Gastrocnemius medialis (tissue), 4 donors: ENCODE results near the gene COL23A1. TPM values are rescaled to one million over a fixed set of nuclear protein-coding genes. Genes with fewer than 3 reads are reported as not detected.

ENCODE experiments used
- ATAC-seq, 2 donors: fragments of 150-250 bp; one replicate each; pipeline ENCODE4 v1.9.1; 2016
- DNase-seq, 2 donors: peaks; one replicate each; pipeline ENCODE4 v3.0.0-alpha.2; 2019
- H3K27ac ChIP-seq, 4 donors: fragments of 200-600 bp; sonication (generic); 1 replicate in 1 of 4; 2 replicates in 3 of 4; pipeline ENCODE4 v1.5.1; 2016 to 2018; ENCODE audit warnings: mild to moderate bottlenecking in 2 of 4, moderate library complexity in 1 of 4
- H3K27me3 ChIP-seq, 3 donors: fragments of 200-600 bp; sonication (generic) in 2 of 3; 1 replicate in 1 of 3; 2 replicates in 2 of 3; pipeline versions ENCODE4 v1.5.1 to v1.6.0; 2016 to 2019; ENCODE audit warnings: mild to moderate bottlenecking in 1 of 3, moderate library complexity in 1 of 3
- H3K36me3 ChIP-seq, 2 donors: fragments of 200-600 bp; sonication (generic) in 1 of 2; one replicate each; pipeline ENCODE4 v1.5.1; 2017 to 2018
- H3K4me1 ChIP-seq, 2 donors: fragments of 200-600 bp; sonication (generic) in 1 of 2; one replicate each; pipeline ENCODE4 v1.5.1; 2016 to 2017; ENCODE audit warnings: mild to moderate bottlenecking in 2 of 2
- H3K4me3 ChIP-seq, 4 donors: fragments of 200-600 bp; sonication (generic) in 3 of 4; 1 replicate in 1 of 4; 2 replicates in 3 of 4; pipeline ENCODE4 v1.5.1; 2016 to 2019; ENCODE audit warnings: mild to moderate bottlenecking in 2 of 4
- H3K9me3 ChIP-seq, 3 donors: fragments of 200-600 bp; sonication (generic) in 2 of 3; 1 replicate in 1 of 3; 2 replicates in 2 of 3; pipeline ENCODE4 v1.5.1; 2016 to 2019
- POLR2A ChIP-seq, 2 donors: fragments of 450-650 bp; IDR thresholded peaks; one replicate each; pipeline ENCODE4 v1.6.1; 2017; ENCODE audit warnings: antibody characterized with exemption in 2 of 2, mild to moderate bottlenecking in 2 of 2, moderate library complexity in 2 of 2
- in situ Hi-C, 4 donors: fragments of 200-750 bp; cut with MboI; loops; one replicate each; pipeline versions ENCODE4 v1.15.0 to v1.8.0; 2017; ENCODE audit warnings: low sequenced_read_pairs in 4 of 4
- intact Hi-C: fragments of 100-400 bp; cut with DNase I; formaldehyde crosslinking; loops from one replicate; pipeline ENCODE4 v1.15.1; 2023; ENCODE audit warnings: low total_unique reads
- total RNA-seq, 4 donors: library from RNA; depleted of rRNA; stranded (reverse); fragments of >200 nt; gene quantifications; one replicate each; pipeline versions ENCODE4 v1.1.0 to v1.2.3, GENCODE V29; 2016
- TF ChIP-seq, protein P1 (sequence below), 5 experiments: fragments of 450-650 bp in 3 of 5; fragments of 200-600 bp in 2 of 5; sonication (generic) in 2 of 5; IDR thresholded peaks in 4 of 5; conservative IDR thresholded peaks in 1 of 5; 1 replicate in 4 of 5; 2 replicates in 1 of 5; pipeline ENCODE4 v1.5.1; 2016 to 2019; ENCODE audit warnings: antibody characterized with exemption in 5 of 5, mild to moderate bottlenecking in 3 of 5, moderate library complexity in 3 of 5

The COL23A1 gene
- total RNA-seq, 4 donors from 2014 or later, result 0.62 to 1.1 (median 0.97) TPM; not detected in 1

DNA sequence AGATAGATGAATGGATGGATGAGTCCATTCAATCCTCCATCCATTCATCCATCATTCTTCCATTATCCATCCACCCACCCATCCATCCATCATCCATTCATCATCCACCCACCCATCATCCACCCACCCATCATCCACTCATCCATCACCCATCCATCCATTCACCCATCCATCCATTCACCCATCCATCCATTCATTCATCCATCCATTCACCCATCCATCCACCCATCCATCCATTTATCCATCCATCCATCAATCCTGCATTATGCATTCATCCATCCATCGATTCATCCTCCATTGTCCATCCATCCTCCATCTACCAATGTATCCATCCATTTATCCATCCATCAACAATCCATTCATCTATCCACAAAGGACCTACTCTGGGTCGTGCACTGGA is 344.8 kb downstream of the COL23A1 start:
- in situ Hi-C loops, result no loop called here
- Histone ChIP-seq H3K9me3 (no peaks in the 10 kb centered on the region), H3K27me3 (no peaks in the 10 kb centered on the region), H3K27ac (no peak overlapping the region), H3K4me1 (peaks cover 3 to 22% of the 10 kb centered on the region in 2 donors), H3K36me3 (no peaks in the 10 kb centered on the region), H3K4me3 (no peak overlapping the region)
- ATAC-seq (no peak), DNase-seq (no peak)
- intact Hi-C loops, result no loop called here
- no peak for TF ChIP-seq POLR2A (IDR thresholded peaks at IDR 0.05)
- TF ChIP-seq, protein P1, sequence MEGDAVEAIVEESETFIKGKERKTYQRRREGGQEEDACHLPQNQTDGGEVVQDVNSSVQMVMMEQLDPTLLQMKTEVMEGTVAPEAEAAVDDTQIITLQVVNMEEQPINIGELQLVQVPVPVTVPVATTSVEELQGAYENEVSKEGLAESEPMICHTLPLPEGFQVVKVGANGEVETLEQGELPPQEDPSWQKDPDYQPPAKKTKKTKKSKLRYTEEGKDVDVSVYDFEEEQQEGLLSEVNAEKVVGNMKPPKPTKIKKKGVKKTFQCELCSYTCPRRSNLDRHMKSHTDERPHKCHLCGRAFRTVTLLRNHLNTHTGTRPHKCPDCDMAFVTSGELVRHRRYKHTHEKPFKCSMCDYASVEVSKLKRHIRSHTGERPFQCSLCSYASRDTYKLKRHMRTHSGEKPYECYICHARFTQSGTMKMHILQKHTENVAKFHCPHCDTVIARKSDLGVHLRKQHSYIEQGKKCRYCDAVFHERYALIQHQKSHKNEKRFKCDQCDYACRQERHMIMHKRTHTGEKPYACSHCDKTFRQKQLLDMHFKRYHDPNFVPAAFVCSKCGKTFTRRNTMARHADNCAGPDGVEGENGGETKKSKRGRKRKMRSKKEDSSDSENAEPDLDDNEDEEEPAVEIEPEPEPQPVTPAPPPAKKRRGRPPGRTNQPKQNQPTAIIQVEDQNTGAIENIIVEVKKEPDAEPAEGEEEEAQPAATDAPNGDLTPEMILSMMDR (IDR thresholded peaks at IDR 0.05 in 4 of 5, conservative IDR thresholded peaks at IDR 0.05 in 1 of 5), result no peak

DNA sequence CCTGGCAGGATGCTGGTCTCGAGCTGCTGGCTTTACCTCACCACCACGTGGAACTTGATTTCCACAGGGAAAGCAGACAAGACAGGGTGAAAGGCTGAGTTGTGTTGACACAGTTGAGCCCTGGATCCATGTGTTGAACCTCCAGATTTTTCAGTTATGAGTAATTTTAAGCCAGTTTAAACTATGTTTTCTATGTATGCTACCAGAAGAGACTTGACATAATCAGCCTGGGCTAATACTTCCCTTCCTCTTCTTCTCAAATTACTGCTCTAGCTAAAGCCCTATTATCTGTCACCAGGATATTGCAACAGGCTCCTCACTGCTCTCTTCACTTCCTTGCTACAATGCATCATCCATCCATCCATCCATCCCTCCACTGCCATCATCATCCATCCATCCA is 345.6 kb downstream of the COL23A1 start:
- no peak overlapping the region for H3K4me3 ChIP-seq
- no peaks in the 10 kb centered on the region for H3K36me3 ChIP-seq
- peaks cover 11 to 26% of the 10 kb centered on the region in 2 donors for H3K4me1 ChIP-seq
- in situ Hi-C loops, result no loop called here
- no peaks in the 10 kb centered on the region for H3K9me3 ChIP-seq
- no peak for DNase-seq
- TF ChIP-seq, protein P1 (IDR thresholded peaks at IDR 0.05 in 4 of 5, conservative IDR thresholded peaks at IDR 0.05 in 1 of 5), result no peak
- no peak for TF ChIP-seq POLR2A (IDR thresholded peaks at IDR 0.05)
- no peak overlapping the region for H3K27ac ChIP-seq
- ATAC-seq, result no peak
- intact Hi-C loops, result no loop called here
- no peaks in the 10 kb centered on the region for H3K27me3 ChIP-seq

DNA sequence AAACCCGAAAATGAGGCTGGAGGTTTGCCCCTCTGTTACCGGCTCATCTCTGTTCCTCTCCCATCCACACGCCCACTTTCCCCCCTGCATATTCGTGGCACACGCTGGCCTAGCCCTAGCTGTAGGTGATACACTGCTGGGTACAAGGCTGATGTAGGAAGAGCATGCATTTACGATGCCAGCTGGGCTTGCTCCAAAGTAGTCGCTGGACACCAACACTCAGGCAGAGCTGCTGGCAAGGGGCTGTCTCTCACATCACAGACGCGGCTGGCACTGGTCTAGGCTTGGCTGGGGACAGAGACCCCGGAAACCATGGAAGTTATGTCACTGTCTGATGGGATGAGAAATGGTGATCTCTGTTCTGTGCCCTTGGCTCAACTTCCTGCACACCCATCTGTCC is 347.8 kb downstream of the COL23A1 start:
- peaks cover 24 to 39% of the 10 kb centered on the region in 2 donors for H3K4me1 ChIP-seq
- no peak overlapping the region for H3K4me3 ChIP-seq
- intact Hi-C loops, result no loop called here

DNA sequence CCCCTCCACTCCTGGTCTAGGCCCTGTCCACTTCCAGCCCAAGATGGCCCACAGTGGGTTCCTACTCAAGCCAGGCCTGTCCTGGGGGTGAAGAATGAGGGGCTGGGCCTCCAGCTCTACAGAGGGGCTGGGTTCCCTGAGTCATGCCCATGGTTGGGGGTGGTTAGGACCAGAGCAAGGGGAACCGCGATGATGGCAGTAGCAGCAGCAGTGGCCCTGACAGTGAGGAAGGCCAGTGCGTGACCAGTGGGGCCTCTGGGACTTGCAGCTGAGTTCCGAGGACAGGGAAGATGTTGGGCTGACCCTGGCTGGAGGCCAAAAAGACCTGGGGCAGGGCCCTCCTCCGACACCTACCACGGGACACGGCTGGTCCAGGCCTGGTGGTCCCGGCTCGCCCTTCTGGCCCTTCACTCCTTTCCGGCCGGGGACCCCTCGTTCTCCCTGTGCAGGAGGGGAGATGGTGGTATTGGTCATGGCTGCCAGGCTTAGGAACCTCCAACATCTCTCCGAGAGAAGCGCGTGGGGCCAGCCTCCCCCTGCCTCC is 348.4 kb downstream of the COL23A1 start:
- Histone ChIP-seq H3K36me3 (no peaks in the 10 kb centered on the region), H3K4me1 (peaks cover 30 to 45% of the 10 kb centered on the region in 2 donors), H3K27ac (peak overlapping the region in 1 of 4 donors; percentile 93), H3K27me3 (no peaks in the 10 kb centered on the region), H3K9me3 (no peaks in the 10 kb centered on the region), H3K4me3 (no peak overlapping the region)
- no peak for DNase-seq
- in situ Hi-C loops (no loop called here), intact Hi-C loops (no loop called here)
- no peak for ATAC-seq
- TF ChIP-seq POLR2A (IDR thresholded peaks at IDR 0.05), result no peak
- TF ChIP-seq, protein P1 (IDR thresholded peaks at IDR 0.05 in 4 of 5, conservative IDR thresholded peaks at IDR 0.05 in 1 of 5), result no peak

More for the DNA sequence above, 347.8 kb downstream of the COL23A1 start:
- Histone ChIP-seq H3K36me3 (no peaks in the 10 kb centered on the region), H3K9me3 (no peaks in the 10 kb centered on the region), H3K27ac (no peak overlapping the region), H3K27me3 (no peaks in the 10 kb centered on the region)
- TF ChIP-seq, protein P1 (IDR thresholded peaks at IDR 0.05 in 4 of 5, conservative IDR thresholded peaks at IDR 0.05 in 1 of 5), result no peak
- TF ChIP-seq POLR2A (IDR thresholded peaks at IDR 0.05), result no peak
- in situ Hi-C loops, result no loop called here
- no peak for DNase-seq
- ATAC-seq, result no peak

DNA sequence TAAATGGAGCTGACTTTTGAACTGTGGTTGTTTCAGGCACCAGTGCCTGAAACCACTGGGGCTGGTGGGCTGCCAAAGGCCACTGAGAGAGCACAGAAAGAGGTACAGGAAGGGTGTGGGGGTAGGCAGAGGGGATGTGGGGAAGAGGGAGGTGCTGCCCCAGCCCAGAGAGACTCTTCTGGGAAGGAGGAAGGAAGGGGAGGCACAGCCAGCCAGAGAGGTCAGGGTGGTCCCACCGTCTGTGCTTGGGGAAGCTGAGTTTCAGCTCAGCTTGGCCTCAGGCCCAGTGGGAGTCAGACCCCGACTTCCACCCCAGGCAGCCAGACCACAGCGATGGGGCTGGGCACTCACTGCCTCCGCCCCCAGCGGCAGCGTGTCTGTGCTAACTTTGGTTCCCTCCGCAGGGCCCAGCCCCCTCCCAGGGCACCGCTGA is 348.9 kb downstream of the COL23A1 start:
- ATAC-seq (no peak), DNase-seq (no peak)
- intact Hi-C loops (no loop called here), in situ Hi-C loops (no loop called here)
- Histone ChIP-seq H3K4me3 (no peak overlapping the region), H3K27me3 (no peaks in the 10 kb centered on the region), H3K27ac (peak overlapping the region in 3 of 4 donors; percentile 86 to 94 (median 93)), H3K36me3 (no peaks in the 10 kb centered on the region), H3K9me3 (no peaks in the 10 kb centered on the region), H3K4me1 (peaks cover 34 to 51% of the 10 kb centered on the region in 2 donors)
- TF ChIP-seq, protein P1 (IDR thresholded peaks at IDR 0.05 in 4 of 5, conservative IDR thresholded peaks at IDR 0.05 in 1 of 5), result no peak
- no peak for TF ChIP-seq POLR2A (IDR thresholded peaks at IDR 0.05)
